H1 (cell line): Measurements from ENCODE around the gene PRCD. TPM values are rescaled to one million over a fixed set of nuclear protein-coding genes. Genes with fewer than 3 reads are reported as not detected.

Source experiments
- ATF3 ChIP-seq: IDR thresholded peaks from 2 replicates; pipeline ENCODE4 v1.6.1; 2011; ENCODE audit warnings: low read depth, mild to moderate bottlenecking, low read length; ENCODE audit not compliant: insufficient read depth
- CREB1 ChIP-seq: IDR thresholded peaks from 2 replicates; pipeline ENCODE4 v1.6.1; 2012; ENCODE audit warnings: inconsistent platforms
- SP2 ChIP-seq: IDR thresholded peaks from 2 replicates; pipeline ENCODE4 v1.6.1; 2012; ENCODE audit warnings: mild to moderate bottlenecking, low read length, inconsistent platforms
- polyA plus RNA-seq, 7 experiments: library from polyadenylated mRNA; depleted of rRNA in 3 of 7; stranded (reverse) in 5 of 7; unstranded in 2 of 7; fragments of >200 nt in 5 of 7; fragments of 200-250 nt in 2 of 7; gene quantifications; 1 replicate in 5 of 7; 2 replicates in 1 of 7; 4 replicates in 1 of 7; pipeline versions ENCODE4 v1.2.1 to v1.2.3, GENCODE V29; 2011 to 2013; ENCODE audit warnings: missing spikeins in 2 of 7, mixed read lengths in 2 of 7
- total RNA-seq: library from RNA; stranded (reverse); fragmentation: NEBNext Ultra II Directional; extraction: Animal tissue kit (Norgen Biotek cat#: 25700); gene quantifications from 2 replicates; pipeline ENCODE4 v1.2.1, GENCODE V29; 2021

PRCD gene
- total and polyA plus RNA-seq, 2 of the 8 experiments (the other 6 are each of a cell fraction or from before 2014, with no cell fraction given): 0.77 to 2.1 TPM

- TF ChIP-seq CREB1: no peak
- TF ChIP-seq SP2: no peak
- TF ChIP-seq ATF3: no peak
These were observed 46.2 kb upstream of the PRCD start (continued) for GRCh38 chr17:76493505-76494167.
